Right atrium auricular region (tissue), 2 donors: Measurements from ENCODE around the gene RAPGEF4. TPM values are rescaled to one million over a fixed set of nuclear protein-coding genes. Genes with fewer than 3 reads are reported as not detected.
A peak's percentile ranks its signal among the peaks of the same experiment; 100 is the strongest.

ENCODE experiments used
- DNase-seq: peaks from one replicate; pipeline ENCODE4 v3.0.0-alpha.2; 2019; ENCODE audit warnings: low spot score
- H3K27ac ChIP-seq, 2 donors: fragments of 200-600 bp; sonication (generic); 1 replicate in 1 of 2; 2 replicates in 1 of 2; pipeline ENCODE4 v1.5.1; 2016 to 2019
- H3K27me3 ChIP-seq, 2 donors: fragments of 200-600 bp; sonication (generic); one replicate each; pipeline versions ENCODE4 v1.5.1 to v1.6.0; 2017 to 2019
- H3K36me3 ChIP-seq: fragments of 200-600 bp; sonication (generic); one replicate; pipeline ENCODE4 v1.5.1; 2016
- H3K4me1 ChIP-seq, 2 donors: fragments of 200-600 bp; sonication (generic); one replicate each; pipeline versions ENCODE4 v1.5.1 to v1.6.0; 2017 to 2019
- H3K4me3 ChIP-seq, 2 donors: fragments of 200-600 bp; sonication (generic); 1 replicate in 1 of 2; 2 replicates in 1 of 2; pipeline ENCODE4 v1.5.1; 2017 to 2019; ENCODE audit warnings: mild to moderate bottlenecking in 1 of 2, moderate library complexity in 1 of 2
- H3K9me3 ChIP-seq, 2 donors: fragments of 200-600 bp; sonication (generic); one replicate each; pipeline ENCODE4 v1.5.1; 2019
- total RNA-seq, 2 donors: library from RNA; depleted of rRNA; stranded (reverse); fragments of >200 nt; gene quantifications; one replicate each; pipeline ENCODE4 v1.1.0, GENCODE V29; 2016
- TF ChIP-seq, protein P1 (sequence below), 2 donors: fragments of 200-600 bp; sonication (generic); IDR thresholded peaks; one replicate each; pipeline ENCODE4 v1.5.1; 2019; ENCODE audit warnings: antibody characterized with exemption in 2 of 2

The RAPGEF4 gene
- total RNA-seq, 2 donors from 2014 or later: 6.2 to 14.1 TPM

DNA sequence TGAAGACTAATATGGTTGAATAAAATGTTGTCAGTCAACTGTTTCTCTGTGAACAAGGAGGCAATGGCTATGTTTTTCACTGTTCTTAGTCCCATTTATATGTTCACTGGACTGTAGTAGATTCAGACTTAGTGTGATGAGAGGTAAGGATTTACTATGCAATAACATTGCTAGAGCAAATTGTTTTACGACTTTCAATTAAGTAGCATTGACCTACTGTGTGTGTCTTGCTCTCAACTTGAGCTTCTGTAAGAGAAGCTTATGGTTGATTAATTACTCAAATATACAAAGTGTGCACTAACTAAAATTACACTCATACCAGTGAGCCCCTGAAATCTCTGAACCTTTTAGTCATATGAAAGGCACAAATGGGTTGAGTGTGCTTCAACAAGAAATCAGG lies 168.6 kb downstream of the RAPGEF4 start:
- no peak overlapping the region for H3K27ac ChIP-seq
- no peaks in the 10 kb centered on the region for H3K27me3 ChIP-seq
- TF ChIP-seq, protein P1, sequence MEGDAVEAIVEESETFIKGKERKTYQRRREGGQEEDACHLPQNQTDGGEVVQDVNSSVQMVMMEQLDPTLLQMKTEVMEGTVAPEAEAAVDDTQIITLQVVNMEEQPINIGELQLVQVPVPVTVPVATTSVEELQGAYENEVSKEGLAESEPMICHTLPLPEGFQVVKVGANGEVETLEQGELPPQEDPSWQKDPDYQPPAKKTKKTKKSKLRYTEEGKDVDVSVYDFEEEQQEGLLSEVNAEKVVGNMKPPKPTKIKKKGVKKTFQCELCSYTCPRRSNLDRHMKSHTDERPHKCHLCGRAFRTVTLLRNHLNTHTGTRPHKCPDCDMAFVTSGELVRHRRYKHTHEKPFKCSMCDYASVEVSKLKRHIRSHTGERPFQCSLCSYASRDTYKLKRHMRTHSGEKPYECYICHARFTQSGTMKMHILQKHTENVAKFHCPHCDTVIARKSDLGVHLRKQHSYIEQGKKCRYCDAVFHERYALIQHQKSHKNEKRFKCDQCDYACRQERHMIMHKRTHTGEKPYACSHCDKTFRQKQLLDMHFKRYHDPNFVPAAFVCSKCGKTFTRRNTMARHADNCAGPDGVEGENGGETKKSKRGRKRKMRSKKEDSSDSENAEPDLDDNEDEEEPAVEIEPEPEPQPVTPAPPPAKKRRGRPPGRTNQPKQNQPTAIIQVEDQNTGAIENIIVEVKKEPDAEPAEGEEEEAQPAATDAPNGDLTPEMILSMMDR (IDR thresholded peaks at IDR 0.05): no peak
- no peaks in the 10 kb centered on the region for H3K9me3 ChIP-seq
- no peak overlapping the region for H3K4me3 ChIP-seq
- DNase-seq: no peak
- no peaks in the 10 kb centered on the region for H3K36me3 ChIP-seq
- peaks cover 0 to 15% of the 10 kb centered on the region in 2 donors for H3K4me1 ChIP-seq

DNA sequence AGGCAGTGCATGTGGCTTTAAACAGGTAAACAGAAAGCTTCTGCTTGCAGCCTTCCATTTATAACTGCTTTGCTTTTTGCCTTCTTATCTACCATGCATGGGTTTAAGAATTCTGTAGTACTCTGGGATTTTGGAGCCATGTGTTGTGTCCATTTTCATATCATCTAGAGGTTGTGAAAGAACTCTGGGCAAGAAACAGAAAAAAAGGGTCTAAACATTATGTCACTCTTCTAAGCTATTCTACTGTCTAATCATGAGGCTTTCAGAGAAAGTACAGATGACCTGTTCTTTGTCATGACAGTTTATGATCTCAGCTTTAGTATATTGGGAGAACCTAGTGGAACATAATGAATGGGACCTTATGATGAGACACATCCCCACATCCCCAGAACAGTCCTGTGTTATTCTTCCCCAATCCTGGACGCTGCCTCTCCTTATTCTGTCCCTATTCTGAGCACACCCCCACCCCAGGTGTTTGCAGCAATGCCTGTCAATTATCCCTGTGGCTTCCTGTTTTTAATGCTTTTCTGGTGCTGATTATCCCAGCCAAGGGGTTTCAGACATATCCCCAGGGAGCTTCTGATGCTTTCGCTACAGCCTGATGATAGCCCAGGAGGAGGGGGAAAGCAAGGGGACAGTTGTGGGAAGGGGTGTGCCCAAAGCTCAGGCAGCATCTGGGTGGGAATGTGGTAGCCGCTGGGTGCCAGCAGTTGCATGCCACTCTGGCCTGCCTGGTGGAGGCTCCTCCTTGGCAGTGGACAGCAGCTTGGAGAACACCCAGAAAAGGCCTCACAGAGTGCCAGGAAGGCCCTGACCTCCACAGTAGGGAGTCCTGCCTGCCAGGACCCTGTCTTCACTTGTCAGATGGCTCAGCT lies 170.5 kb downstream of the RAPGEF4 start:
- H3K27ac ChIP-seq: no peak overlapping the region
- TF ChIP-seq, protein P1 (IDR thresholded peaks at IDR 0.05): peak in 1 of 2 donors; percentile 12
- no peak for DNase-seq

DNA sequence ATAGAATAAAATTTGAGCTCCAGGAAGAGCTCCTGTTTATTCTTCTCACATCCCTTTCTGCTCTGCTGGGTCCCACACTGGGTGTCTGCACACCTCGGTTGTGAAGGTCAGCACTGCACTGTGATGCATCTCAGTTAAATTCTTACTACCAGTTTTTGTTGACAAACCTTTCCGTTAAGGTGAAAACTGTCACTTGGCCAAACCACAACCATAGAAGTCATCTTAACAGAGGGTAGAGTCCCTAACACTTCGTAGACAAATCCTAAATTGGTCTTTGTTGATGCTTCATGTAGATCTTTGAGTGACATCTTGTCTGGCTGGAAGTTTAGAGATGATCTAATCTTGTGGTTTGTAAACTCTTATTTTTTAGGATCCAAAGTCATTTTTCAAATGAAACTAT lies 172.6 kb downstream of the RAPGEF4 start:
- no peak for DNase-seq
- H3K27me3 ChIP-seq: no peaks in the 10 kb centered on the region
- no peaks in the 10 kb centered on the region for H3K36me3 ChIP-seq
- H3K27ac ChIP-seq: no peak overlapping the region
- no peaks in the 10 kb centered on the region for H3K9me3 ChIP-seq
- TF ChIP-seq, protein P1 (IDR thresholded peaks at IDR 0.05): no peak
- H3K4me3 ChIP-seq: no peak overlapping the region
- peaks cover 0 to 15% of the 10 kb centered on the region in 2 donors for H3K4me1 ChIP-seq

More for the DNA sequence above, 170.5 kb downstream of the RAPGEF4 start:
- no peaks in the 10 kb centered on the region for H3K27me3 ChIP-seq
- H3K4me3 ChIP-seq: no peak overlapping the region
- peaks cover 0 to 15% of the 10 kb centered on the region in 2 donors for H3K4me1 ChIP-seq
- H3K36me3 ChIP-seq: no peaks in the 10 kb centered on the region
- no peaks in the 10 kb centered on the region for H3K9me3 ChIP-seq

DNA sequence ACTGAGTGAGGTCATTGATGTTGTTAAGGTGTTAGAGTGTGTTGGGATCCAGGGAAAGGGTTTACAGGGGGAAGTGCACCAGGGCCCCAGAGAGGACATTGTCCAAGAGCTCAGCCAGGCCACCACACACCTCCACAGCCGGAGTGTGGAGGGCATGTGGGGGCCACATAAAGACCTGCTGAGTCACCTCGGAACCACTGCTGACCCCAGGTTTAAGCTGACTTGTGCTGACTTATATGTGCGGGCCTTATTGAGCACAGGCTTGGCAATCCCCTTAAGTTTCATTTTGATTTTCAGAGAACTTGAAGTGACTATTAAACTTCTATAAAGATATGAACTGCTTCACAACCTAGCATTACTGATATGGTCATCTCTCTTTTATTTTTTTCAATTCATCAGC lies 173.8 kb downstream of the RAPGEF4 start:
- no peak overlapping the region for H3K27ac ChIP-seq
- H3K4me3 ChIP-seq: no peak overlapping the region
- no peaks in the 10 kb centered on the region for H3K36me3 ChIP-seq
- H3K27me3 ChIP-seq: no peaks in the 10 kb centered on the region
- peaks cover 0 to 15% of the 10 kb centered on the region in 2 donors for H3K4me1 ChIP-seq
- TF ChIP-seq, protein P1 (IDR thresholded peaks at IDR 0.05): no peak
- no peak for DNase-seq
- H3K9me3 ChIP-seq: no peaks in the 10 kb centered on the region

DNA sequence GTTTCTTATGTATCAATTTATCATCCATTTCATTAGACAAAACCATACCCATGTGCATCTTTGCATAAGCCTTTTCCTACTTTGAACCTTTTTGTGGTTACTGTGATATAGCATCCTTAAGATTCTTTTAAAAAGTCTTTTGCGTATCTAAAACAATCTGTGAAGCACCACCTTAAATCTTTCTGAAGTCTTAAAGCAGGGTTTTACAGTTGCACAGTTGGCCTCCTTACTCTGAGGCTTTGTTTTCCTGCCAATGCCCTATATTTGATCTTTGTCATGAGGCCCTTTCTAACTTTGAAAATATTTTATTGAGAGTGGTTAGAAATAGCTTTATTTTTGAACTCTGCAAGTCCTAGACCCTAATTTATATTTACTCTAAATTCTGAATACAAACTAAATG lies 176.6 kb downstream of the RAPGEF4 start:
- Histone ChIP-seq H3K36me3 (no peaks in the 10 kb centered on the region), H3K4me1 (peaks cover 0 to under 1% of the 10 kb centered on the region in 2 donors), H3K27ac (no peak overlapping the region), H3K27me3 (no peaks in the 10 kb centered on the region), H3K4me3 (no peak overlapping the region), H3K9me3 (no peaks in the 10 kb centered on the region)
- TF ChIP-seq, protein P1 (IDR thresholded peaks at IDR 0.05): no peak
- DNase-seq: no peak
